Neural cell (in vitro differentiated cells): ENCODE measurements around the gene NDUFS3.

Experiments
- CTCF ChIP-seq: fragments of 450-650 bp; IDR thresholded peaks from 2 replicates; pipeline ENCODE4 v1.5.1; 2014; ENCODE audit warnings: antibody characterized with exemption, mild to moderate bottlenecking, moderate library complexity; ENCODE audit not compliant: poor library complexity, severe bottlenecking
- EP300 ChIP-seq: fragments of 450-650 bp; conservative IDR thresholded peaks from 2 replicates; pipeline ENCODE4 v1.6.1; 2014; ENCODE audit warnings: antibody characterized with exemption, mild to moderate bottlenecking, moderate library complexity; ENCODE audit not compliant: poor library complexity, severe bottlenecking
- EZH2 ChIP-seq: fragments of 200-600, 300-800 bp; shearing (Covaris generic), sonication (generic); IDR thresholded peaks from 2 replicates; pipeline ENCODE4 v1.6.1; 2014; ENCODE audit warnings: antibody characterized with exemption, low read length, borderline replicate concordance, mild to moderate bottlenecking; ENCODE audit not compliant: insufficient read depth, poor library complexity, severe bottlenecking
- POLR2AphosphoS5 ChIP-seq: IDR thresholded peaks from 2 replicates; pipeline ENCODE4 v1.6.1; 2012

- no peak for TF ChIP-seq EP300
- no peak for TF ChIP-seq EZH2
- TF ChIP-seq POLR2AphosphoS5, result no peak
- no peak for TF ChIP-seq CTCF
Measured at GRCh38 chr11:47538741-47539565, 39.9 kb upstream of the NDUFS3 start.
